ENCODE measurements around the gene CIT. TPM values are rescaled to one million over a fixed set of nuclear protein-coding genes. Genes with fewer than 3 reads are reported as not detected.

Gene CIT, protein sequence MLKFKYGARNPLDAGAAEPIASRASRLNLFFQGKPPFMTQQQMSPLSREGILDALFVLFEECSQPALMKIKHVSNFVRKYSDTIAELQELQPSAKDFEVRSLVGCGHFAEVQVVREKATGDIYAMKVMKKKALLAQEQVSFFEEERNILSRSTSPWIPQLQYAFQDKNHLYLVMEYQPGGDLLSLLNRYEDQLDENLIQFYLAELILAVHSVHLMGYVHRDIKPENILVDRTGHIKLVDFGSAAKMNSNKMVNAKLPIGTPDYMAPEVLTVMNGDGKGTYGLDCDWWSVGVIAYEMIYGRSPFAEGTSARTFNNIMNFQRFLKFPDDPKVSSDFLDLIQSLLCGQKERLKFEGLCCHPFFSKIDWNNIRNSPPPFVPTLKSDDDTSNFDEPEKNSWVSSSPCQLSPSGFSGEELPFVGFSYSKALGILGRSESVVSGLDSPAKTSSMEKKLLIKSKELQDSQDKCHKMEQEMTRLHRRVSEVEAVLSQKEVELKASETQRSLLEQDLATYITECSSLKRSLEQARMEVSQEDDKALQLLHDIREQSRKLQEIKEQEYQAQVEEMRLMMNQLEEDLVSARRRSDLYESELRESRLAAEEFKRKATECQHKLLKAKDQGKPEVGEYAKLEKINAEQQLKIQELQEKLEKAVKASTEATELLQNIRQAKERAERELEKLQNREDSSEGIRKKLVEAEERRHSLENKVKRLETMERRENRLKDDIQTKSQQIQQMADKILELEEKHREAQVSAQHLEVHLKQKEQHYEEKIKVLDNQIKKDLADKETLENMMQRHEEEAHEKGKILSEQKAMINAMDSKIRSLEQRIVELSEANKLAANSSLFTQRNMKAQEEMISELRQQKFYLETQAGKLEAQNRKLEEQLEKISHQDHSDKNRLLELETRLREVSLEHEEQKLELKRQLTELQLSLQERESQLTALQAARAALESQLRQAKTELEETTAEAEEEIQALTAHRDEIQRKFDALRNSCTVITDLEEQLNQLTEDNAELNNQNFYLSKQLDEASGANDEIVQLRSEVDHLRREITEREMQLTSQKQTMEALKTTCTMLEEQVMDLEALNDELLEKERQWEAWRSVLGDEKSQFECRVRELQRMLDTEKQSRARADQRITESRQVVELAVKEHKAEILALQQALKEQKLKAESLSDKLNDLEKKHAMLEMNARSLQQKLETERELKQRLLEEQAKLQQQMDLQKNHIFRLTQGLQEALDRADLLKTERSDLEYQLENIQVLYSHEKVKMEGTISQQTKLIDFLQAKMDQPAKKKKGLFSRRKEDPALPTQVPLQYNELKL (N-terminal part only)
- 20.6 TPM for total RNA-seq

- Histone ChIP-seq H3K27me3 (no peaks in the 10 kb centered on the region), H3K4me3 (peak within 1 kb of the TSS; percentile 66 to 72), H3K36me3 (no peaks in the 10 kb centered on the region), H3K9me3 (no peaks in the 10 kb centered on the region), H3K4me1 (peaks cover 5% of the 10 kb centered on the region), H3K27ac (peak within 1 kb of the TSS; percentile 35)
- no peak for DNase-seq (ENCODE audit: extremely low spot score in 2 of 2)
- TF ChIP-seq CTCF (IDR thresholded peaks at IDR 0.05) (no peak), POLR2A (IDR thresholded peaks at IDR 0.05) (no peak), POLR2AphosphoS5 (IDR thresholded peaks at IDR 0.05; ENCODE audit: insufficient read depth in 1 of 2, low read depth in 1 of 2) (peak; percentile 55 to 70)
- intact Hi-C loops (cut with DNase I), result no loop called here
Measured at GRCh38 chr12:119876761-119877638, at the start of gene CIT. TSS of gene CIT (minus strand) at chr12:119877320. CDS start at chr12:119876168, 1,152 bp downstream.

DNA sequence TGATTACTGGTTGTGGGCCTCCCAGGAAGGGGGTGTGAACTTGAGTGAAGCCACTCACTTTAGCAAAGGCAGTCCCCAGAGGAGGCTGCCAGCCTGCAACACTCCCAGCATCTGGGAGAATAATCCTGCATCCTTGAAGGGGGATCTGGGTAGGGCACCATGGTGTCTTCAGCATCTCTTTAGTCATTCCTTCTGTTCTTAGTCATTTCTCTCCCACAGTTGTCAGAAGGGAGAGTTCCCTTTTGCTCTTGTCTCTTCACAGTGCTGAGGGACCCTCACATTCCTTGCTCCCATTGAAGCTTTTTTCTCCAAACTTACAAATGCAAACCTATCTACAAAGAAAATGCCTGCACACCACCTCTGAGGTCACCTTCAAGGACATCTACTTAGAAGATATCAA lies 48.1 kb upstream of the CIT start:
- no peaks in the 10 kb centered on the region for H3K4me1 ChIP-seq
- H3K4me3 ChIP-seq, result no peak overlapping the region
- no peaks in the 10 kb centered on the region for H3K36me3 ChIP-seq
- no peak overlapping the region for H3K27ac ChIP-seq
- TF ChIP-seq POLR2AphosphoS5 (IDR thresholded peaks at IDR 0.05; ENCODE audit: insufficient read depth in 1 of 2, low read depth in 1 of 2) (no peak), CTCF (IDR thresholded peaks at IDR 0.05) (no peak), POLR2A (IDR thresholded peaks at IDR 0.05) (no peak)
- H3K27me3 ChIP-seq, result no peaks in the 10 kb centered on the region
- no peak for DNase-seq (ENCODE audit: extremely low spot score in 2 of 2)
- no peaks in the 10 kb centered on the region for H3K9me3 ChIP-seq
- intact Hi-C loops (cut with DNase I), result no loop called here

- Histone ChIP-seq H3K27me3 (no peaks in the 10 kb centered on the region), H3K9me3 (no peaks in the 10 kb centered on the region), H3K4me1 (no peaks in the 10 kb centered on the region), H3K27ac (no peak overlapping the region), H3K4me3 (no peak overlapping the region), H3K36me3 (no peaks in the 10 kb centered on the region)
- DNase-seq (ENCODE audit: extremely low spot score in 2 of 2), result no peak
- TF ChIP-seq POLR2AphosphoS5 (IDR thresholded peaks at IDR 0.05; ENCODE audit: insufficient read depth in 1 of 2, low read depth in 1 of 2) (no peak), POLR2A (IDR thresholded peaks at IDR 0.05) (no peak), CTCF (IDR thresholded peaks at IDR 0.05) (no peak)
- intact Hi-C loops (cut with DNase I), result no loop called here
Measured at GRCh38 chr12:119920064-119920463, 42.9 kb upstream of the CIT start.

DNA sequence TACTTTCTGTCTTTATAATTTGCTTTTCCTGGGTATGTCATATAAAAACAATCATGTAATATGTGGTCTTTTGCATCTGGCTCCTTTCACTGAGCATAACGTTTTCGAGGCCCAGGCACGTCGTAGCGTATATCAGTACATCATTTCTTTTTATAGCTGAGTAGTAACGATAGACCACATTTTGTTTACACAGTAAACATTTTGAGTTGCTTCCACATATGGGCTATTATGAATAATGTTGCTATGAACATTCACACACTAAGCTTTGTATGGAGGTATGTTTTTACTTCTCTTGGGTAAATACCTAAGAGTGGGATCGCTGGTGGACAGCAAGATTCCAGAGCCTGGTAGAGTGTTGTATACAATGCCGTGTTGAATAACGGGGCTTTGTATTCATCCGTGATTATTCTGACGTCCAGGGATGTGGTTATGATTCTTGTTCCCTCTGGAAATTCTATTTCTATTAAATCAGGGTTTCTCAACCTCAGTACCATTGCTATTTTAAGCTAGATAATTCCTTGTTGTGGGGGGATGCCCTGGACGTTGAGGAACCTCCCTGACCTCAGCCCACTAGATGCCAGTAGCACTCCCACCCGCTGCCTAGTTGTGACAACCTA lies 38.9 kb upstream of the CIT start:
- H3K4me3 ChIP-seq, result no peak overlapping the region
- H3K4me1 ChIP-seq, result no peaks in the 10 kb centered on the region
- no peaks in the 10 kb centered on the region for H3K9me3 ChIP-seq
- no peaks in the 10 kb centered on the region for H3K36me3 ChIP-seq
- H3K27ac ChIP-seq, result no peak overlapping the region
- TF ChIP-seq CTCF (IDR thresholded peaks at IDR 0.05) (no peak), POLR2AphosphoS5 (IDR thresholded peaks at IDR 0.05; ENCODE audit: insufficient read depth in 1 of 2, low read depth in 1 of 2) (no peak), POLR2A (IDR thresholded peaks at IDR 0.05) (no peak)
- intact Hi-C loops (cut with DNase I), result no loop called here
- H3K27me3 ChIP-seq, result no peaks in the 10 kb centered on the region
- DNase-seq (ENCODE audit: extremely low spot score in 2 of 2), result no peak

Data from vagina (tissue), 2 donors.